Fibroblast of mammary gland (primary cell): ENCODE measurements around the gene LRRC59.

Experiments
- DNase-seq: peaks from one replicate; pipeline ENCODE4 v3.0.0-alpha.2; 2010; ENCODE audit warnings: low read depth
- H3K4me3 ChIP-seq: 2 replicates; pipeline ENCODE4 v1.5.1; 2011; ENCODE audit warnings: low read depth, mild to moderate bottlenecking, low read length, moderate library complexity; ENCODE audit not compliant: control insufficient read depth
- TF ChIP-seq, protein P1 (sequence below): conservative IDR thresholded peaks from 2 replicates; pipeline ENCODE4 v1.5.1; 2011; ENCODE audit warnings: low read depth, low read length, inconsistent platforms; ENCODE audit not compliant: control insufficient read depth, insufficient read depth

LRRC59 gene

DNA sequence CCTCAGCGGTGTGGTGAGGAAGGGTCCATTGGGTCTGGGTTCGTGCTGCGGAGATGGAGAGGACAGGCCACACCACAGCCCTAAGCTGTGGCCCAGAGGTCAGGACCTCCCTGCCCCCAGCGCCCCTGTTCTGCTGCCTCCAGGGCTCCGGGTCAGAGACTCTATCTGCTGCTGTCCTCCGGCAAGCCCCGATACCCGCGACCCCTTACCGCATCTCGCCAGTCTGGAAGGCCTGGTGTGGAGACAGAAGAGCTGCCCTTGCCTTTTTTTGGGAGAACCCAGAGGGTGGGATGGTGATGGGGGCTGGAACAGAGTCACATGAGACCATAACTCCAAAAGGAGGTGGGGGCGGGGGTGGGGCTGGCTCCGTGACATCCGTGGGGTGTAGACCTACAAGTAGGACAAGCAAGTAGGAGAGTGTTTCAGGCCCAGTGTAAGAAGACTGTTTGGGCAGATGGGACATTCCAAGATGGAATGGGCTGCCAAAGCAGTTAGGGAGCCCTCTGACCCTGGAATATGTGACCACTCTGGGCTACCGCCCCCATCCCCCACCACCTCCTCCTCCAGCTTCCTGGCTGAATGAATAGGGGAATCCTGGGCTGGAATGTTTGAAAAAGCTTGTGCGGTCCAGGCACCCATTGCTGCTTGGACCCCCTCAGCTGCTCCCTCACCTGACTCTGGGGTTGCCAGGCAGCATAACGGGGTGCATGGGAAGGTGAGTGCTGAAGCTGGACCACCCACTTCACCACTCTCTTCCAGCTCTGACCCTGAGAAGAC, 50.0 kb downstream of the LRRC59 start:
- H3K4me3 ChIP-seq: peak overlapping the region; percentile 81
- TF ChIP-seq, protein P1, sequence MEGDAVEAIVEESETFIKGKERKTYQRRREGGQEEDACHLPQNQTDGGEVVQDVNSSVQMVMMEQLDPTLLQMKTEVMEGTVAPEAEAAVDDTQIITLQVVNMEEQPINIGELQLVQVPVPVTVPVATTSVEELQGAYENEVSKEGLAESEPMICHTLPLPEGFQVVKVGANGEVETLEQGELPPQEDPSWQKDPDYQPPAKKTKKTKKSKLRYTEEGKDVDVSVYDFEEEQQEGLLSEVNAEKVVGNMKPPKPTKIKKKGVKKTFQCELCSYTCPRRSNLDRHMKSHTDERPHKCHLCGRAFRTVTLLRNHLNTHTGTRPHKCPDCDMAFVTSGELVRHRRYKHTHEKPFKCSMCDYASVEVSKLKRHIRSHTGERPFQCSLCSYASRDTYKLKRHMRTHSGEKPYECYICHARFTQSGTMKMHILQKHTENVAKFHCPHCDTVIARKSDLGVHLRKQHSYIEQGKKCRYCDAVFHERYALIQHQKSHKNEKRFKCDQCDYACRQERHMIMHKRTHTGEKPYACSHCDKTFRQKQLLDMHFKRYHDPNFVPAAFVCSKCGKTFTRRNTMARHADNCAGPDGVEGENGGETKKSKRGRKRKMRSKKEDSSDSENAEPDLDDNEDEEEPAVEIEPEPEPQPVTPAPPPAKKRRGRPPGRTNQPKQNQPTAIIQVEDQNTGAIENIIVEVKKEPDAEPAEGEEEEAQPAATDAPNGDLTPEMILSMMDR: no peak
- no peak for DNase-seq

DNA sequence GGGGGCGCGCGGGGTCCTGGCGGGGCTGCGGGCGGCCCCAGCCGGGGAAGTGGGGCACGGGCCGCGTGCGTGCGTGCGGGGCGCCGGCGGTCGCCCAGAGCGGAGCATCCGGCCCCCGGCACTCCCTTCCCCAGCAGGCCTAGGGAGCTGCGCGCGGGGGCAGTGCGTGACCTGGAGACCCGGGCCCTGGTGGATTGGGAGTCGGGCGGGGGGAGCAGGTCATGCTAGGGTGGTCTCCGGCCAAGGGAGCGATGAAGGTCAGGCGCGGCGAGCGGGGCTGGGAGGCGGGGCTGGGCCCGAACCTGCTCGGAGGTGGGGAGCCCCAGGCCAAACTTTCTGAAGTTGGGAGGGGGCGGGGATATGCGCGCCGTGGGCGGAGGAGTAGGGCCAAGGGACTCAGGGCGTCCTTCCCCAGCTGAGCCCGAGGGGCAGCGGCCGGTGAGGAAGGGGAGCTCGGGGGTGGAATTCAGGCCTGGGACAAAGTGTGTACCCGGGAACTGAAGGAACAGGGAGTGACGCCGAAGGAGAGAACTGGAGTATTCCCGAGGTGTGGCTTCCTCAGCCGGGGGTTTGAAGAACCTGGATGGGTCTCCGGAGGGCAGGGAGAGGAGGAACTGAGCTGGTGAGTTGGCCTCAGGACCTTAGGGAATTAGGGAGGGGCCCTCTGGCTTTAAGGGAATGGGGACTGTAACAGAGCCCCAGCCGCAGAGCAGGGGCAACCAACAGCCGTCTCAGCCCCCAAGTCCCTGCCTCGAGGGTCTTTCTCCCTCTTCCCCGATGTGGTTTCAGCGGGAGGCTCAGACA, 50.8 kb downstream of the LRRC59 start:
- no peak for DNase-seq
- peak overlapping the region; percentile 81 for H3K4me3 ChIP-seq
- TF ChIP-seq, protein P1: no peak

DNA sequence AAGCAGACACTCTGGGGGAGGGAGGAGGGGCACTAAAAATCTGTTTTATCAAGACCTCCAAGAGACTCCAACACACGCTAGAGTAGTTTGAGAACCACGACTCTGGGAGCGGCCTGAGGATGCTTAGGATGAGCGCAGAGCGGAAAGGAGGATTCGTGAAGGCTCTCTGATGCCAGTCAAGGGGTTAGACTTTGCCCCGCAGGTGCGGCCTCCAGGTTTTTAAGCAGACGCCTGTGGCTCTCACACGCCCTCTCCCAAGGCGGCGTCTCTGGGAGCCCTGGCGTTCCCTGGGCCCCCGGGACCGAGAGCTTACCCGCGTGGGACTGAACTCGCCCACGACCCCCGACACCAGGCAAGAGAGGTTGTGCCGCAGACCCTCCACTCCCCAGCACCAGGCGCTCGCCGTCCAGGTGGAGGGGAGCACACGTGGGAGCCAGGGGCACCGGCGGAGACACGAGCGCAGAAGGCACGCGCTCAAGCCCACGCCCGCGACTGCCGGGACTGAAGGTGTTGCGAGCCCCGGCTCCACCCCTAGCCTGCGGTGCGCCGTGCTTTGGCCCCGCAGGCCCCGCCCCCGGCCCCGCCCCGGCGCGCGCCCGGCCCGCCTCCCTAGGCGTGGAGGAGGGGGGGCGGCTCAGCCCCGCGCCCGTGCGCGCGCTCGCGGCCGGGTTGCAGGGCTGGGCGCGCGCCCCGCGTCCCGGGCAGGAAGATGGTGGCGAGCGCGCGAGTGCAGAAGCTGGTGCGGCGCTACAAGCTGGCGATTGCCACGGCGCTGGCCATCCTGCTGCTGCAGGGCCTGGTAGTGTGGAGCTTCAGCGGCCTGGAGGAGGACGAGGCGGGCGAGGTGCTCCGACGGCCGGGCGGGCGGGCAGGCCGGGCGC, 51.7 kb downstream of the LRRC59 start, which contains the start of gene XYLT2:
XYLT2 (plus strand) TSS at position 695 of the 881 bp plus-strand sequence; CDS start at position 710, 15 bp downstream.
- H3K4me3 ChIP-seq: peak within 1 kb of the TSS; percentile 81
- TF ChIP-seq, protein P1: no peak
- DNase-seq: peak; percentile 72

DNA sequence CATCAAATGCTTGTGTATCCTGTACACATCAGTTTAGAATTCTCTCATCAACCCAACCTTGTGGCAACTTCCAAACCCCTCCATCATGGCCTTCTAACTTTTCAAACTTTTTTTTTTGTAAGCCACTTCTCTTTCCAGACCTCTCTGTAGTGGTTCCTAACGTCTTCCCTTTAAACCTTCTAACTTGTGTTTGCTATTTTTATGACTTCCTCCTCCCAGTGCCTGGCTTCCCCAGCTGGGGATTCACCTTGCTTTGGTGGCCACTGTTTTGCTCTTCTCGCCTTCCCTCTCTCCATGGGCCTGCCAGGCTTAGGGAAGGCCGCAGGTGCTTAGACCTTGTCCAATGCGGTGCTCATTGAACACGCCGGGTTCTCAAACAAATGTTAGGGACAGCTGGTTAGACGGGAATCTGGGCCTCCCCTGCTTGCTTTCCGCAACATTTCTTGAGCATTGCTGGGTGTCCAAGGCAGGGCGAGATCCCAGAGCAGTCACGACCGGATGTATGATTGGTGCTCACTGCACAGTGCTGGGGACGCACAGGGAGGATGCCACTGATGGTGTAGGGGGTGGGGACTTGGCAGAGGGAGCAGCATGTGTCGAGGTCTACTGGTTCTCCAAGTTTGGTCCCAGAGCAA, 52.5 kb downstream of the LRRC59 start:
- TF ChIP-seq, protein P1: no peak
- no peak for DNase-seq
- no peak overlapping the region for H3K4me3 ChIP-seq

DNA sequence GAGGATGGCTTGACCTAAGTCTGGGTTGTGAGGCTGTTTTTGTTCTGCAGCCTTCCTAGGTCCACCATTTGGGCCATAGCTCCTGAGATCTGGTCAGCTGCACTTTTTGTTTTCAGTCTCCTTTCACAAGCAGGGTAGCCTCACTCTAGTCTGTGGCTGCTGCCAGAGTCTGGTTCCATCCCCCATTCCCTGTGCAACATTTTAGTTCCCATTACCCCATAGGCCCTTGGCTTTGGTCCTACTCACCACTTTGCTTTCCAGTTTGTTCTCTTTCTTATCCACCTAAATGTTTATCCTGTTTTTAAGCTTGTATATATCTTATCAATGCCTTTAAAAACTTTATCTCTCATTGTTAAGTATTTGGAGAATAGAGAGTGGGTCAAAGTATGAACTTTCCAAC, 57.9 kb downstream of the LRRC59 start:
- TF ChIP-seq, protein P1: no peak
- DNase-seq: no peak

DNA sequence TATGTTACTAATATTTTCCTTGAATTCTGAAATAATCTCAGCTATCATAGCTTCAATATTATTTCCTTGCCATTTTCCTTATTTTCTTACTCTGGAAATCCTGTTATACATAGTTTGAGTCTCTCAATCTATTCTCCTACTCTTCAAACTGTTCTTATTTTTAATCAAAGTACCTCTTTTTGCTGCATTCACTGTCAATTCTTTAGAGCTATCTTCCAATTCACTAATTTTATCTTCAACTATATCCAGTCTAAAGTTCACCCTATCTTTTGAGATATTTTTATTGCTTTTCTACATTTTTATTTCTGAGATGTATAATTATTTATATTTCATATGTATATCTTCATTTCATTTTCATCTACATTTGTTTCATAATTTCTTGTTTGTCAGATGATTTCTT, 58.7 kb downstream of the LRRC59 start:
- TF ChIP-seq, protein P1: no peak
- no peak for DNase-seq
- no peak overlapping the region for H3K4me3 ChIP-seq

More for the DNA sequence above, 57.9 kb downstream of the LRRC59 start:
- H3K4me3 ChIP-seq: no peak overlapping the region
